Kidney epithelial cell (primary cell): Measurements from ENCODE around the gene DBH. TPM values are rescaled to one million over a fixed set of nuclear protein-coding genes. Genes with fewer than 3 reads are reported as not detected.

Experiments
- DNase-seq: peaks from one replicate; pipeline ENCODE4 v3.0.0-alpha.2; 2010; ENCODE audit warnings: low read depth
- H3K27me3 ChIP-seq: 2 replicates; pipeline ENCODE4 v1.6.0; 2011; ENCODE audit warnings: low read length; ENCODE audit not compliant: control insufficient read depth, insufficient read depth
- H3K36me3 ChIP-seq: 2 replicates; pipeline ENCODE4 v1.5.1; 2011; ENCODE audit warnings: low read length; ENCODE audit not compliant: control insufficient read depth, insufficient read depth
- H3K4me3 ChIP-seq: 2 replicates; pipeline ENCODE4 v1.5.1; 2011; ENCODE audit warnings: low read depth, mild to moderate bottlenecking, control low read depth, low read length
- CTCF ChIP-seq: IDR thresholded peaks from 2 replicates; pipeline ENCODE4 v1.5.1; 2011; ENCODE audit warnings: mild to moderate bottlenecking, moderate library complexity, low read length, control low read depth, inconsistent platforms; ENCODE audit not compliant: insufficient read depth, poor library complexity, severe bottlenecking
- total RNA-seq: library from RNA; depleted of rRNA; stranded (reverse); fragments of >200 nt; gene quantifications from 2 replicates; pipeline ENCODE4 v1.2.3, GENCODE V29; 2015

Gene DBH
- total RNA-seq, 1 donor from 2014 or later, result not detected

DNA sequence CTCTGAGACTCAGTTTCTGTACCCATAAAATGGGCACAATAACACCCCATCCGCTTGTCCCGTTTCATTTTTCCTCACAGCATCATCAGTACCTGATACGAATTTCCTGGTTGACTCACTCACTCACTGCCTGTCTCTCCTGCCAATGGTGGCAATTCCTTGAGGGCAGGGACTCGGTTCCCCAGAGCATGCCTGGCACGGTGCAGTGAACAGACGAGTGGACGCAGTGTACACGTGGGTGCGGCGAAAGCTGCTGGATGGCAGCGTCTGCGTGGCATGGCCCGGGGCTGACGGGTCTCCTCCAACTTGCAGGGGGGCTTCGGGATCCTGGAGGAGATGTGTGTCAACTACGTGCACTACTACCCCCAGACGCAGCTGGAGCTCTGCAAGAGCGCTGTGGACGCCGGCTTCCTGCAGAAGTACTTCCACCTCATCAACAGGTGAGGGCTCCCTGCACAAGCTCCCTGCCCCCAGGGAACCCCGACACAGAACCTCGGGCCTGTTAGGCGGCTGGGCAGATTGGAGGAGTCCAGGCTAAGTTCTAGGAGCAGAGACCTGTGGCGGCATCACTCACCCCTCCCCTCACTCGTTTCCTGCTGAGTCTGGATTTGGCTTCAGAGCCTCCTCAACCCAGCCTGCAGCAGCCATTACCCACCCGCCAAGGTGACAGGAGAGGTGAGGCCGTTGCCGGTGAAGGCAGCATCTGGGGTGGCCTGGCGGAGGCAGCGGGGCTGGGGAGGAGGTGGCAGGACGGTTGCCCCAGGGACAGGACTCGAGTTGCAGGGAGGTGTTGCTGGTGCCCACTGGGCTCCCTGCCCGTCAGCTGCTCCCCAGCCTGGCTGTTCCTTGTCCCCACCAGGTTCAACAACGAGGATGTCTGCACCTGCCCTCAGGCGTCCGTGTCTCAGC is 20.3 kb downstream of the DBH start:
- TF ChIP-seq CTCF, result no peak
- DNase-seq, result no peak
- Histone ChIP-seq H3K4me3 (no peak overlapping the region), H3K36me3 (no peaks in the 10 kb centered on the region), H3K27me3 (peaks cover 59% of the 10 kb centered on the region)

- no peaks in the 10 kb centered on the region for H3K36me3 ChIP-seq
- no peak for DNase-seq
- H3K4me3 ChIP-seq, result no peak overlapping the region
- no peak for TF ChIP-seq CTCF
- peaks cover 59% of the 10 kb centered on the region for H3K27me3 ChIP-seq
Measured at GRCh38 chr9:133657120-133657661, 21.0 kb downstream of the DBH start.

GRCh38 chr9:133658442-133659431 is 22.6 kb downstream of the DBH start:
- TF ChIP-seq CTCF, result no peak
- no peaks in the 10 kb centered on the region for H3K36me3 ChIP-seq
- H3K4me3 ChIP-seq, result no peak overlapping the region
- no peak for DNase-seq
- peaks cover 56% of the 10 kb centered on the region for H3K27me3 ChIP-seq

DNA sequence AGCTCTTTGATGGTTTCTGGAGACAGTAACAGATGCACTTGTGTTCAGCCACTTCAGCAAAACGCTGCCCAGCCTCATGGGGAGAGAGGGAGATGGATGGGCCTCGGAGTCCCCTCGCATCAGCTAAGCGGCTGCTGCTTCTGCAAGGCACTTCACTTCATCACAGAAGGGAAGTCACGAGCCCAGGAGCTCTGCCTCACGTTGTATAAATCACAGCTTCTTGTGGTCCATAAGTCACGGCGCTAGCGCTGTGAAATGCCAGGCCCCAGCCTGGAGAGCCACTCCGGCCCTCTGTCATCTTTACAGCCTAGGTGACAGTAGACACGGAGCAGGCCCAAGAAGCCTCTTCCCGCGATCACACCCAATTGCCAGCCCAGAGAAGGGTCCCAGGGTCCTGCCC is 23.4 kb downstream of the DBH start:
- Histone ChIP-seq H3K27me3 (peaks cover 59% of the 10 kb centered on the region), H3K36me3 (no peaks in the 10 kb centered on the region), H3K4me3 (no peak overlapping the region)
- no peak for TF ChIP-seq CTCF
- no peak for DNase-seq

- Histone ChIP-seq H3K27me3 (peaks cover 39% of the 10 kb centered on the region), H3K4me3 (no peak overlapping the region), H3K36me3 (no peaks in the 10 kb centered on the region)
- no peak for TF ChIP-seq CTCF
- no peak for DNase-seq
Measured at GRCh38 chr9:133661846-133662540, 25.8 kb downstream of the DBH start.
